ENCODE results near the gene THNSL1.
"Not testable (repeated sequence)": the region's sequence is repeated elsewhere in the genome, so short reads cannot be mapped to it uniquely, and the experiment has no call there.

THNSL1 gene

GRCh38 chr10:25011591-25011990 lies 4.8 kb upstream of the THNSL1 start:
- DNase-seq, result not testable (repeated sequence)

GRCh38 chr10:25014579-25014978 lies 1.8 kb upstream of the THNSL1 start:
- no peak for DNase-seq

GRCh38 chr10:25015828-25016375 lies 510 bp upstream of the THNSL1 start, which contains the start of gene ENKUR:
Gene ENKUR, minus strand, starts transcription at chr10:25016158. Its CDS starts 222 bp downstream, at chr10:25015936.
- peak; percentile 72 to 80 for DNase-seq

- DNase-seq, result peak; percentile 25 to 38
Observed at GRCh38 chr10:25017154-25017590, 760 bp downstream of the THNSL1 start.

- DNase-seq, result no peak
Observed at GRCh38 chr10:25017661-25018060, 1.2 kb downstream of the THNSL1 start.

GRCh38 chr10:25018703-25019102 lies 2.3 kb downstream of the THNSL1 start:
- DNase-seq, result no peak

GRCh38 chr10:25023278-25023677 lies 6.9 kb downstream of the THNSL1 start:
- no peak for DNase-seq

GRCh38 chr10:25024528-25024927 lies 8.1 kb downstream of the THNSL1 start:
- no peak for DNase-seq

GRCh38 chr10:25026463-25026862 lies 10.1 kb downstream of the THNSL1 start:
- DNase-seq, result no peak

- DNase-seq, result no peak
Observed at GRCh38 chr10:25028711-25029110, 12.3 kb downstream of the THNSL1 start.

GRCh38 chr10:25029519-25029918 lies 13.1 kb downstream of the THNSL1 start:
- no peak for DNase-seq

- DNase-seq, result no peak
Observed at GRCh38 chr10:25036381-25036780, 20.0 kb downstream of the THNSL1 start.

GRCh38 chr10:25038325-25038724 lies 21.9 kb downstream of the THNSL1 start:
- DNase-seq, result no peak

- no peak for DNase-seq
Observed at GRCh38 chr10:25039531-25039930, 23.1 kb downstream of the THNSL1 start.

- DNase-seq, result no peak
Observed at GRCh38 chr10:25046641-25047040, 30.2 kb downstream of the THNSL1 start.

- DNase-seq, result no peak
Observed at GRCh38 chr10:25047088-25047487, 30.7 kb downstream of the THNSL1 start.

- DNase-seq, result no peak
Observed at GRCh38 chr10:25047591-25048301, 31.3 kb downstream of the THNSL1 start.

GRCh38 chr10:25048450-25048849 lies 32.0 kb downstream of the THNSL1 start:
- no peak for DNase-seq

- no peak for DNase-seq
Observed at GRCh38 chr10:25049966-25050365, 33.6 kb downstream of the THNSL1 start.

- no peak for DNase-seq
Observed at GRCh38 chr10:25050402-25050801, 34.0 kb downstream of the THNSL1 start.

- no peak for DNase-seq
Observed at GRCh38 chr10:25052012-25052411, 35.6 kb downstream of the THNSL1 start.

- DNase-seq, result no peak
Observed at GRCh38 chr10:25056726-25057125, 40.3 kb downstream of the THNSL1 start.

- no peak for DNase-seq
Observed at GRCh38 chr10:25057886-25058285, 41.5 kb downstream of the THNSL1 start.

- DNase-seq, result peak in 1 of 2 experiments; percentile 2
Observed at GRCh38 chr10:25059990-25060389, 43.6 kb downstream of the THNSL1 start.

- no peak for DNase-seq
Observed at GRCh38 chr10:25061125-25061524, 44.7 kb downstream of the THNSL1 start.
